Colonic mucosa (tissue), 4 donors: ENCODE measurements around the gene LRRC26. TPM values are rescaled to one million over a fixed set of nuclear protein-coding genes. Genes with fewer than 3 reads are reported as not detected.

Experiments
- DNase-seq: peaks from one replicate; pipeline ENCODE4 v3.0.0-alpha.2; 2020
- H3K27ac ChIP-seq: fragments of 200-600 bp; one replicate; pipeline ENCODE4 v1.8.0; 2021
- H3K27me3 ChIP-seq: fragments of 200-600 bp; one replicate; pipeline ENCODE4 v1.8.0; 2021
- H3K36me3 ChIP-seq: fragments of 200-600 bp; one replicate; pipeline ENCODE4 v1.8.0; 2021
- H3K4me1 ChIP-seq: fragments of 200-600 bp; one replicate; pipeline ENCODE4 v1.8.0; 2021; ENCODE audit warnings: mild to moderate bottlenecking
- H3K4me3 ChIP-seq: fragments of 200-600 bp; one replicate; pipeline ENCODE4 v1.8.0; 2021
- H3K9ac ChIP-seq, 2 donors: one replicate each; pipeline ENCODE4 v1.7.0; 2013; ENCODE audit warnings: control low read depth in 2 of 2, low read depth in 2 of 2, low read length in 2 of 2
- H3K9me3 ChIP-seq: fragments of 200-600 bp; one replicate; pipeline ENCODE4 v1.8.0; 2021
- CTCF ChIP-seq: fragments of 200-600 bp; IDR thresholded peaks from one replicate; pipeline ENCODE4 v1.8.0; 2022; ENCODE audit warnings: antibody characterized with exemption, mild to moderate bottlenecking
- intact Hi-C: fragments of 100-400 bp; cut with DNase I; formaldehyde crosslinking; loops from one replicate; pipeline ENCODE4 v1.14.1; 2022
- total RNA-seq, 2 donors: library from RNA; stranded (reverse); fragmentation: NEBNext Ultra II Directional in 1 of 2; extraction: Animal tissue kit (Norgen Biotek cat#: 25700) in 1 of 2; gene quantifications; one replicate each; pipeline ENCODE4 v1.2.1, GENCODE V29; 2021
- donor health status: healthy.
- donor health status: DM: no; HTN: no; CAD: no.
- donor health status: DM: no; HTN: no; CAD: no.

LRRC26 gene
- total RNA-seq, 2 donors from 2014 or later: 64.6 to 95.8 TPM

GRCh38 chr9:137171149-137171900 is 1.5 kb upstream of the LRRC26 start:
- Histone ChIP-seq H3K36me3 (no peaks in the 10 kb centered on the region), H3K27ac (no peak overlapping the region), H3K9ac (no peak overlapping the region), H3K9me3 (no peaks in the 10 kb centered on the region), H3K4me1 (peaks cover 18% of the 10 kb centered on the region), H3K4me3 (no peak overlapping the region), H3K27me3 (peaks cover 53% of the 10 kb centered on the region)
- TF ChIP-seq CTCF: no peak
- intact Hi-C loops: no loop called here
- no peak for DNase-seq

- no peak for DNase-seq
- Histone ChIP-seq H3K4me3 (no peak overlapping the region), H3K27me3 (peaks cover 53% of the 10 kb centered on the region), H3K27ac (no peak overlapping the region), H3K4me1 (peaks cover 18% of the 10 kb centered on the region), H3K9me3 (no peaks in the 10 kb centered on the region), H3K9ac (peak overlapping the region in 1 of 2 donors; percentile 19), H3K36me3 (no peaks in the 10 kb centered on the region)
- TF ChIP-seq CTCF: no peak
- intact Hi-C loops: no loop called here
Measured at GRCh38 chr9:137170486-137171148, 766 bp upstream of the LRRC26 start.

- no peak for TF ChIP-seq CTCF
- Histone ChIP-seq H3K9ac (peak overlapping the region; percentile 34 to 35), H3K9me3 (no peaks in the 10 kb centered on the region), H3K36me3 (no peaks in the 10 kb centered on the region), H3K27ac (no peak overlapping the region), H3K4me3 (peak overlapping the region; percentile 40), H3K4me1 (peaks cover 18% of the 10 kb centered on the region), H3K27me3 (peaks cover 57% of the 10 kb centered on the region)
- intact Hi-C loops: no loop called here
- peak; percentile 64 for DNase-seq
Measured at GRCh38 chr9:137168904-137169856, 671 bp downstream of the LRRC26 start.

- no peak for DNase-seq
- Histone ChIP-seq H3K27me3 (peaks cover 64% of the 10 kb centered on the region), H3K27ac (no peak overlapping the region)
Measured at GRCh38 chr9:137168573-137168903, 1.3 kb downstream of the LRRC26 start.

More at GRCh38 chr9:137168573-137168903, 1.3 kb downstream of the LRRC26 start:
- peak overlapping the region in 1 of 2 donors; percentile 33 for H3K9ac ChIP-seq
- H3K36me3 ChIP-seq: no peaks in the 10 kb centered on the region
- TF ChIP-seq CTCF: no peak
- peaks cover 19% of the 10 kb centered on the region for H3K4me1 ChIP-seq
- intact Hi-C loops: no loop called here
- no peaks in the 10 kb centered on the region for H3K9me3 ChIP-seq
- H3K4me3 ChIP-seq: peak overlapping the region; percentile 40
